Measurements from ENCODE around the gene PLSCR4.

DNA sequence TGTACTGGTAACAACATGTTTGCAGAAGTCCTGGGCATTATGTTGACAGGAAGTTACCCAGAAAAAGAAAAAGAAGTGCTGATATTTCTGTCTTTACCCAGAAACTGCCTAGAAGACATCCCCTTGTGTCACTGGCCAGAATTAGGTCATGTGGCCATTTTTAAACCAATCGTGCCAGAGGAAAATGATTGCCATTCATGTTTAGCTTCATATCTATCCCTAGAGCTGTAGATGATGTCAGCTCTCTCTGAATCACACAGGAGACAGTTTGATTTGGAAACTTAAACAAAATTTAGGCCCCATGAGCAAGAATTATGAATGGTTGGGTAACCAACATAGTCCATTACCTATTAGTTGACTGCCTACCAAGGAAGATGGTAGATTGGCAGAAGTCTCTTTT, 81.0 kb downstream of the PLSCR4 start:
- TF ChIP-seq POLR2A (IDR thresholded peaks at IDR 0.05) (no peak), CTCF (IDR thresholded peaks at IDR 0.05) (no peak)
